Endothelial cell of umbilical vein (primary cell): ENCODE data around the gene ATP5MC2. TPM values are rescaled to one million over a fixed set of nuclear protein-coding genes. Genes with fewer than 3 reads are reported as not detected.
"Not testable (repeated sequence)": the region's sequence is repeated elsewhere in the genome, so short reads cannot be mapped to it uniquely, and the experiment has no call there.

Experiments
- BruUV-seq: library from RNA; stranded (reverse); fragments of 400-500 nt; replicated peaks from 2 replicates; lab custom pipeline; 2021; lab: Mats Ljungman, UMichigan
- CTCF ChIA-PET: fragments of 300-600, 350-600 bp; sonication (Branson Sonifier 250); formaldehyde crosslinking; loops from one replicate; lab custom pipeline; 2021; ENCODE audit warnings: antibody characterized with exemption, inconsistent platforms; lab: Charles Lee
- POLR2A ChIA-PET: fragments of 300-600, 350-600 bp; sonication (Branson Sonifier 250); formaldehyde crosslinking; loops from one replicate; lab custom pipeline; 2021; ENCODE audit warnings: antibody characterized with exemption, inconsistent platforms; lab: Charles Lee
- DNase-seq: peaks from one replicate; pipeline ENCODE4 v3.0.0-alpha.2; 2011; ENCODE audit warnings: low read depth, low spot score
- FAIRE-seq: peaks from 2 replicates; lab custom pipeline; 2011; peaks lifted over from hg19 to GRCh38; lab: Jason Lieb, UNC
- H2AFZ ChIP-seq: 2 replicates; pipeline ENCODE4 v1.6.0; 2012; ENCODE audit warnings: low read depth, low read length, control low read depth, inconsistent platforms
- H3K27ac ChIP-seq: 2 replicates; pipeline ENCODE4 v1.5.1; 2011; ENCODE audit warnings: low read depth, mild to moderate bottlenecking, control low read depth, low read length, moderate library complexity; ENCODE audit not compliant: insufficient read depth
- H3K27me3 ChIP-seq, 2 experiments: 2 replicates each; pipeline versions ENCODE4 v1.6.0 to v1.6.1; 2011; ENCODE audit warnings: low read length in 2 of 2, mixed read lengths in 1 of 2; ENCODE audit not compliant: control insufficient read depth in 2 of 2, insufficient read depth in 2 of 2
- H3K36me3 ChIP-seq, 2 experiments: 2 replicates in 1 of 2; 3 replicates in 1 of 2; pipeline ENCODE4 v1.5.1; 2011; ENCODE audit warnings: low read length in 2 of 2, mild to moderate bottlenecking in 1 of 2, moderate library complexity in 1 of 2; ENCODE audit not compliant: control insufficient read depth in 2 of 2, insufficient read depth in 2 of 2; ENCODE audit errors: extremely low read depth in 1 of 2
- H3K4me1 ChIP-seq: 3 replicates; pipeline ENCODE4 v1.5.1; 2011; ENCODE audit warnings: mild to moderate bottlenecking, low read length; ENCODE audit not compliant: control insufficient read depth, insufficient read depth; ENCODE audit errors: extremely low read depth
- H3K4me2 ChIP-seq: 2 replicates; pipeline ENCODE4 v1.6.1; 2011; ENCODE audit warnings: low read length, control low read depth, mixed read lengths; ENCODE audit not compliant: insufficient read depth
- H3K4me3 ChIP-seq, 3 experiments: fragments of 200-600 bp in 1 of 3; sonication (generic), shearing (Covaris generic) in 1 of 3; replicated peaks in 1 of 3; 2 replicates each; pipeline ENCODE4 v1.5.1; 2011 to 2016; ENCODE audit warnings: control low read depth in 3 of 3, low read length in 3 of 3, mild to moderate bottlenecking in 2 of 3, inconsistent platforms in 1 of 3, low read depth in 1 of 3, moderate library complexity in 1 of 3; ENCODE audit not compliant: insufficient read depth in 1 of 3
- H3K79me2 ChIP-seq: 2 replicates; pipeline ENCODE4 v1.6.0; 2012; ENCODE audit warnings: low read length, inconsistent platforms; ENCODE audit not compliant: control insufficient read depth, insufficient read depth
- H3K9ac ChIP-seq: replicated peaks from 2 replicates; pipeline ENCODE3; 2011; ENCODE audit warnings: low read length, control low read depth; ENCODE audit not compliant: insufficient read depth; ENCODE audit errors: extremely low read depth
- H3K9me1 ChIP-seq: replicated peaks from 3 replicates; pipeline ENCODE4 v1.6.0; 2011; ENCODE audit warnings: mild to moderate bottlenecking, low read length; ENCODE audit not compliant: control insufficient read depth, insufficient read depth; ENCODE audit errors: extremely low read depth
- H3K9me3 ChIP-seq: replicated peaks from 2 replicates; pipeline ENCODE4 v1.5.1; 2012; ENCODE audit warnings: low read length, inconsistent platforms; ENCODE audit not compliant: control insufficient read depth, insufficient read depth
- H4K20me1 ChIP-seq: replicated peaks from 2 replicates; pipeline ENCODE3; 2011; ENCODE audit warnings: mild to moderate bottlenecking, low read length; ENCODE audit not compliant: control insufficient read depth, insufficient read depth; ENCODE audit errors: extremely low read depth
- CTCF ChIP-seq, 2 donors: IDR thresholded peaks; 1 replicate in 1 of 2; 2 replicates in 1 of 2; pipeline ENCODE4 v1.5.1; 2011; ENCODE audit warnings: low read length in 2 of 2, mild to moderate bottlenecking in 2 of 2, moderate library complexity in 2 of 2, control low read depth in 1 of 2, inconsistent platforms in 1 of 2, low read depth in 1 of 2; ENCODE audit not compliant: insufficient read depth in 1 of 2; ENCODE audit errors: extremely low read depth in 1 of 2
- EZH2 ChIP-seq: IDR thresholded peaks from 2 replicates; pipeline ENCODE4 v1.6.1; 2012; ENCODE audit warnings: borderline replicate concordance, low read depth, mild to moderate bottlenecking, moderate library complexity, low read length, inconsistent platforms; ENCODE audit not compliant: severe bottlenecking
- FOS ChIP-seq: IDR thresholded peaks from 2 replicates; pipeline ENCODE4 v1.6.1; 2011; ENCODE audit warnings: mild to moderate bottlenecking, low read length, moderate library complexity, borderline replicate concordance; ENCODE audit not compliant: insufficient read depth
- GATA2 ChIP-seq: IDR thresholded peaks from 2 replicates; pipeline ENCODE4 v1.7.0; 2011; ENCODE audit warnings: low read depth, mild to moderate bottlenecking, moderate library complexity, mixed read lengths, low read length; ENCODE audit not compliant: insufficient read length, insufficient read depth
- JUN ChIP-seq: IDR thresholded peaks from 2 replicates; pipeline ENCODE4 v1.6.1; 2011; ENCODE audit warnings: borderline replicate concordance, low read depth; ENCODE audit not compliant: insufficient read length, insufficient read depth
- MYC ChIP-seq: IDR thresholded peaks from one replicate; pipeline ENCODE4 v1.6.1; 2011; ENCODE audit warnings: mild to moderate bottlenecking, low read depth, low read length
- POLR2A ChIP-seq: IDR thresholded peaks from 2 replicates; pipeline ENCODE4 v1.6.1; 2012; ENCODE audit warnings: low read depth, mild to moderate bottlenecking, control low read depth, low read length
- POLR2AphosphoS5 ChIP-seq: IDR thresholded peaks from 2 replicates; pipeline ENCODE4 v1.6.1; 2012; ENCODE audit warnings: low read depth, mild to moderate bottlenecking, control low read depth, low read length, moderate library complexity; ENCODE audit not compliant: insufficient read depth
- dilution Hi-C: fragments of 300-500 bp; cut with MboI; formaldehyde crosslinking; loops from one replicate; pipeline ENCODE4 v1.15.0; 2019; ENCODE audit warnings: low sequenced_read_pairs; ENCODE audit not compliant: extremely low pct_ligation_motif_present
- intact Hi-C: fragments of 100-400 bp; cut with micrococcal nuclease; formaldehyde crosslinking; loops from one replicate; pipeline ENCODE4 v1.10.0; 2022
- polyA plus RNA-seq, 4 experiments: library from polyadenylated mRNA; depleted of rRNA in 3 of 4; stranded (reverse) in 3 of 4; unstranded in 1 of 4; fragments of >200 nt; gene quantifications; 2 replicates each; pipeline versions ENCODE4 v1.2.1 to v1.2.3, GENCODE V29; 2011 to 2012; ENCODE audit warnings: missing spikeins in 1 of 4
- total RNA-seq: library from RNA; stranded (reverse); gene quantifications from 2 replicates; pipeline ENCODE4 v1.2.3, GENCODE V29; 2021
- TF ChIP-seq, protein P1 (sequence below): IDR thresholded peaks from 2 replicates; pipeline ENCODE4 v1.6.1; 2011; ENCODE audit not compliant: insufficient read depth, insufficient read length

The ATP5MC2 gene
- total and polyA plus RNA-seq, 2 donors (not counting 3 experiments of a cell fraction or from before 2014, with no cell fraction given): 402 to 820 TPM

- Histone ChIP-seq H3K9ac (no peak overlapping the region), H3K27ac (no peak overlapping the region), H3K27me3 (no peaks in the 10 kb centered on the region), H3K4me1 (no peaks in the 10 kb centered on the region), H3K9me1 (no peaks in the 10 kb centered on the region), H2AFZ (no peak overlapping the region), H4K20me1 (no peaks in the 10 kb centered on the region), H3K9me3 (no peaks in the 10 kb centered on the region), H3K79me2 (no peaks in the 10 kb centered on the region), H3K36me3 (no peaks in the 10 kb centered on the region), H3K4me2 (no peak overlapping the region), H3K4me3 (no peak overlapping the region)
- dilution Hi-C loops: no loop called here
- ChIA-PET CTCF (interaction anchor here (1.5 kb wide), 1 partner anchor 109 kb away, joined by 3 read pairs; no protein-coding TSS in a partner anchor), POLR2A (no interaction called here)
- no TSS peak for BruUV-seq
- DNase-seq (no peak), FAIRE-seq (no peak)
- TF ChIP-seq MYC (no peak), FOS (no peak)
- intact Hi-C loops: no loop called here
Measured at GRCh38 chr12:53652366-53652765, 23.5 kb downstream of the ATP5MC2 start.

GRCh38 chr12:53651737-53652136 lies 24.1 kb downstream of the ATP5MC2 start:
- H3K4me3 ChIP-seq: no peak overlapping the region
- no peak for TF ChIP-seq JUN
- TF ChIP-seq GATA2: no peak
- no peak for TF ChIP-seq POLR2AphosphoS5
- TF ChIP-seq, protein P1, sequence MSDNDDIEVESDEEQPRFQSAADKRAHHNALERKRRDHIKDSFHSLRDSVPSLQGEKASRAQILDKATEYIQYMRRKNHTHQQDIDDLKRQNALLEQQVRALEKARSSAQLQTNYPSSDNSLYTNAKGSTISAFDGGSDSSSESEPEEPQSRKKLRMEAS: no peak
- TF ChIP-seq POLR2A: no peak
- no peak for TF ChIP-seq MYC
- TF ChIP-seq FOS: no peak
- no peak for TF ChIP-seq CTCF (IDR thresholded peaks at IDR 0.05; ENCODE audit: extremely low read depth in 1 of 2, insufficient read depth in 1 of 2, low read depth in 1 of 2, low read length in 2 of 2)
- TF ChIP-seq EZH2: no peak
- H4K20me1 ChIP-seq: no peaks in the 10 kb centered on the region
- no peaks in the 10 kb centered on the region for H3K9me1 ChIP-seq
- no peak overlapping the region for H3K9ac ChIP-seq
- H2AFZ ChIP-seq: no peak overlapping the region
- POLR2A ChIA-PET: no interaction called here
- CTCF ChIA-PET: interaction anchor here (0.7 to 1.5 kb wide), 2 partner anchors 18 to 108 kb away, joined by 3 read pairs; no protein-coding TSS in a partner anchor
- BruUV-seq: no TSS peak
- no peaks in the 10 kb centered on the region for H3K27me3 ChIP-seq
- DNase-seq (no peak), FAIRE-seq (no peak)
- H3K4me2 ChIP-seq: no peak overlapping the region
- H3K27ac ChIP-seq: no peak overlapping the region
- no peaks in the 10 kb centered on the region for H3K4me1 ChIP-seq
- no peaks in the 10 kb centered on the region for H3K36me3 ChIP-seq
- H3K79me2 ChIP-seq: no peaks in the 10 kb centered on the region
- no peaks in the 10 kb centered on the region for H3K9me3 ChIP-seq
- dilution Hi-C loops: no loop called here
- intact Hi-C loops: no loop called here

GRCh38 chr12:53646300-53646699 lies 29.6 kb downstream of the ATP5MC2 start:
- FAIRE-seq, H3K27ac ChIP-seq, POLR2A ChIA-PET, H4K20me1 ChIP-seq, H3K79me2 ChIP-seq, BruUV-seq, H3K4me2 ChIP-seq, H3K9ac ChIP-seq, H3K4me1 ChIP-seq, H2AFZ ChIP-seq, H3K36me3 ChIP-seq, H3K9me1 ChIP-seq, H3K27me3 ChIP-seq, H3K4me3 ChIP-seq, H3K9me3 ChIP-seq, dilution Hi-C loops, DNase-seq, intact Hi-C loops: not testable (repeated sequence)
- CTCF ChIA-PET: interaction anchor here (0.8 kb wide), 1 partner anchor 9 kb away, joined by 3 read pairs; no protein-coding TSS in a partner anchor
